Stromal cell of bone marrow (primary cell): ENCODE results near the gene HS6ST3.

Experiments used
- DNase-seq: peaks from one replicate; pipeline ENCODE4 v3.0.0-alpha.2; 2012; ENCODE audit warnings: low read depth

The HS6ST3 gene

GRCh38 chr13:96661612-96662011 is 571.7 kb downstream of the HS6ST3 start:
- DNase-seq, result no peak

DNA sequence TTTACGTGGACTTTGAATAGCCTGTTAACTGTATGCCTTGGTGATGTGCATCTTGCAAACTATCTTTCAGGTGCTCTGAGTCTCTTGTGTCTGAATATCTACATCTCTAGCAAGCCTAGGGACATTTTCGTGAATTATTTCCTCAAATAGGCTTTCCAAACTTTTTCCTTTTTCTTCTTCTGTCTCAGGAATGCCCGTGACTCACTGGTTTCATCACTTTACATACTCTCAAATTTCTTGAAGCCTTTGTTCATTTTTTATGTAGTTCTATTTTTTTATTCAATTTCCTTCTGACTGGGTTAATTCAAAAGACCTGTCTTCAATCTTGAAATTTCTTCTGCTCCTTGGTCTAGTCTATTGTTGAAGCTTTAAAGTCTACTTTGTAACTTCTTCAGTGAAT is 572.1 kb downstream of the HS6ST3 start:
- DNase-seq, result no peak

- no peak for DNase-seq
Observed at GRCh38 chr13:96667294-96668018, 577.5 kb downstream of the HS6ST3 start.

- DNase-seq, result no peak
Observed at GRCh38 chr13:96671073-96671472, 581.2 kb downstream of the HS6ST3 start.

DNA sequence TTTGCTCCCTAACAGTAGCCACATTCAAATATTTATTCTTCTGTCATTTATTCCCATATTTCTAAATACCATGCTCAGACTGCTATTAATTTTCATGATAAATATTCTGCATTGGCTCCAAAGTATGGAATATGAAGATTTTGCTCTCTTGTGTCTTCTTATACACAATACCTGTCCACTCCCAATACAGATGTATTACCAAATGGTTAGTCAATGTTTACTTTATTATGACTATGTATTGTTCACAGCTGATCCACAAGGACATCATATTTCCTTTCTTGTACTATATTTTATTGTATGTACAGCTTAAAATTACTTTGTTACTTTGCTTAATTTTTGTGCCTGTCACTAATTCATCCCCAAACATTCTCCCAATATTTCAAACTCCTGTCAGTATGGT is 582.1 kb downstream of the HS6ST3 start:
- DNase-seq, result no peak

DNA sequence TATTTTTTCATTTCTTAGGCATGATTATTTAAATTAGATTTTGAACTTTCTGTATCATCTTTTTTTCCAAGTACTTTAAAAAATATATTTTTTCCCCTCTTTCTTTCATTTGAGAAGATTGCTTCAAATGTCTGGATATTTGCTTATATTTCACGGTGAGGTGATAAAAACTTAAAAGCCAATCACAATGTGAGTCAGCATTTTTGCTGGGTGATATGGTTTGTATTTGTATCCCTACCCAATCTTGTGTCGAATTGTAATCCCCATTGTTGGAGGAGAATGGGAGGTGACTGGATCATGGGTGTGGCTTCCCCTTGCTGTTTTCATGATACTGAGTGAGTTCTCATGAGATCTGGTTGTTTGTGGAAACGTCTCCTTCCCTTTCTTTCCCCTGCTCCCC is 583.9 kb downstream of the HS6ST3 start:
- no peak for DNase-seq

DNA sequence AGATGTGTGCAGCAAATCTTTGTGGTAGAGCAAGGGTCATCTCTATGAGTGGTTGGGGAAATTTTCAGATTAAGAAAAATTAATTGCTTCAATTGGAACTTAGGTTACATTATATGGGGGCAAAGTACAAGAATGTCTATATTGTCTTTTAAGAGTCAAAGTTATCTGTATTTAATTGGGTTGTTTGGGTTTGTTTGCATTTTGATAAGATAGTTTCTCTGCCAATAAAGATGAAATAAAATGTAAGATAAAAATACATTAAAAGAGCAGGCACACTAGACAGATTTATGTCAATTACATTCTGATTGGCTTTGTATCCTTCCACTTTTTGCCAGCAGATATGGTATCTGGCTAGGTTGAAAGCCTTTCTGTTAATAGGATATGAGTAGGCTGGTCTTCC is 587.1 kb downstream of the HS6ST3 start:
- no peak for DNase-seq

- no peak for DNase-seq
Observed at GRCh38 chr13:96678801-96679200, 588.9 kb downstream of the HS6ST3 start.

DNA sequence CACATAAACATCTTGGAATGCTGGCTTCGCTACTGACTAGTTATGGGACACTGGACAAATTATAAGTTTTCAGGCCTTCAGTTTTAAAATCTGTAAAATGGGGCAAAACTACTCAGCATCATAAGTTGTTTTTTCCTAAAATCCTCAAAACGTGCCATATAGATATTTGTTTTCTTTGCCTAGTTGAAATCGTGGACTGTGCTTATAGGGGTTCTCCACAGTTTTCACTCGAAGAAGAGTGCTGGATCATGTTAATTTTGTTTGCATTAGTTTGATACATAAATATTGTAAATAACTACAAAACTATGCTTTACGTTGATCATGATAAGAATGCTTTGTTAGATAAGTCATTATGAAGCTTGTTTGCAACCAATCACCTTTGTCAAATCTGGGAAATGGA is 591.0 kb downstream of the HS6ST3 start:
- no peak for DNase-seq

- no peak for DNase-seq
Observed at GRCh38 chr13:96681766-96682165, 591.9 kb downstream of the HS6ST3 start.

DNA sequence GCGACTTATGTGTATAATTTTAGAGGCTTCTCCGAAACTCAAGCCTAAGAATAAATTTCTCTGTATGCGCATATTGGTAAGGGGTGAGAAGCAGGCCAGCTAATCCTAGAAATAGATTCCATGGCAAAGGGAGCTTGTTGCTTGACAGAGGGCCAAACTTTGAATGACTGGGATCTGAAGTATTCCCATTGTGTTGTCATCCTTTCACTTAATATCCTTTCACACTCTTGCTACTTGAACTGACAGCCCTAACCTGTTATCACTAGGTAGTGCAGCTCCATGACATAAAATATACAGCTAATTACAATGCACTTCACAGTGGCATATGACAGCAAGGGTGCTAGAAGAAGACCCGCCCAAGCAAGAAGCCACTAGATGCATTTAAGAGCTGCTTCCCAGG is 594.6 kb downstream of the HS6ST3 start:
- DNase-seq, result no peak

DNA sequence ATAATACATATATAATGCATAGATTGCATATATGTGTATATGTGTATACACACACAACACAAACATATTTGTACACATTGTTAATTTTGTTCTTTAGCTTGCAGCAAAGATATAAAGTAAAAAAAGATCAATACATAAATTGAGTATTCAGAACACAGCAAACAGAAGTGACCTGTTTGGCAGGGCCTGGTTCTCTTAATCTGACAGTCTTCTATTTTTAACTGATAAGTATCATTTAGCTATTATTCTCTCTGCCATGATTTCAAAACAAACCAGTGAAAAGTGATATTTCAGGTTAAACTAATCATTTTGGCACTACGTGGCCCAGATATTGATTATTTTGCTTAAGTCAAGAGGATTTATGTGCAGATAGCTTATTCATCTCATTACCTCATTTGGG is 595.0 kb downstream of the HS6ST3 start:
- no peak for DNase-seq

DNA sequence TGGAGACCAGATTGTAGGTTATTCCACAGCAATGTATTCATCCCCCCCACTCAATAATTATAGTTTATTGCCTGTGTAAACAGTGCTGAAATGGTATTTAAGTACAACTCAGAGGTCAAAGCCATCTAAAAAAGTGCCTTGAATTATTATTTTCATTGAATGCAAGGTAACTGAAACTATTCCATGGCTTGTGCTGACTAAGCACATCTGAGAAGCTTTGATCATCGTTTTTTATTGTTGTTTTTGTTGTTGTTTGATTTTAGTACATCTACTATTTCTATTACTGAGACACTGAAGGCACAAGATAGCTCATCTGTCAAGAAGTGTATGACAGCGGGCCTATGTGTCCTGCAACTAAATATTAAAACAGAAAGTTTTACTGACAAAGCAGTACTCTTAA is 596.4 kb downstream of the HS6ST3 start:
- no peak for DNase-seq

DNA sequence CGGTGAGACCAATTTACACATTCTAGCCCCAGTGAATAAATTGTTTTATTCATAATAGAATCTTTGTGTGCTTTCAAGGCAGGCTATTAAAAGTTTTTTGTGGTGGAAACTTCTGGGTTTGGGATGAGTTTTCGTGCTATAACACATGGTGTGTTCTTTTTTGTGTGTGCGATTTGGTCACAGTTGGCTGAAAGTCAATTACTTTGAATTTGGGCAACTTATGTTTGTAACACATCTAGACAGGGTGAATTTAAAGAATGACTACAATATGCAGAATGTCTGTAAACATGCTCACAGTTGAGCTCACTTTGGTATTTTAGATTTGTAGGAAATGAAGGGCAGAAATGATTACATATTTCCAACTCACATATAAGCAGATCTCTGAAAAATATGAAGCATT is 597.3 kb downstream of the HS6ST3 start:
- no peak for DNase-seq

DNA sequence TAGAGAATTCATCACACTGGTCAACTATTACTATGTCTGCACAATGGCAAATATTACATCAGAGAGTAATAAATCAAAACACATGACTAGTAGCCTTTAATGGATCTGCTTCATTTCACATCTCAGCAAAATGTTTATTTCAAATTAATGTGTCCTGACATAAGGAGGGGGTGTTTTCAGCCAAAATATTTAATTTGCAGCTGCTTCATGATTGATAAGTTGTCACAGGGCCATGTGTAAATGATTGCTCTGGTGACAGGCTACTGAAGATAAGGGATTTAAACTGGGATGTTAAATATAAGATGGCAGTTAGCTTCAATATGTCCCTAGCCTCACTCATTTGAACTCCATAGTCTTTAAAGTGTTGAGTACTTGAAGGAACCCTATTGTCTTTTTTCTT is 601.1 kb downstream of the HS6ST3 start:
- DNase-seq, result no peak

GRCh38 chr13:96696389-96696900 is 606.5 kb downstream of the HS6ST3 start:
- no peak for DNase-seq

DNA sequence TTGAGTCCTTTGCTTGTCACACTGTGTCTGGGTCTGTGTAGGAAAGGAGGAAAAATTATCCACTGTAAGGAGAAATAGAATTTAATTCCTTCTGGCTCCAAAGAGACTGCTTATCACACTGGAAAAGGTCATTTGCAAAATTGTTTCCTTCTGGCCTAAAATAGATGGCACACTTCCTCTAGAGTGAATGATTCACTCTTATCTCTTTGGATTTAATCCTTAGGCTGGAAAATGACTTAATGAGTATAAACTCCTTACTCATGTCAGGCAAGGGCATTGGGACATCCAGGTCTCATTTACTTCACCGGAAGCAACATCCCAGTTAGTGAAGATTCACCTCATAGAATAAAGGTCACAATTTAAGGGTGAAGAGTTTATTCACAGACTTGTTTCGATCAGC is 610.8 kb downstream of the HS6ST3 start:
- DNase-seq, result no peak

- DNase-seq, result no peak
Observed at GRCh38 chr13:96707146-96707545, 617.2 kb downstream of the HS6ST3 start.

DNA sequence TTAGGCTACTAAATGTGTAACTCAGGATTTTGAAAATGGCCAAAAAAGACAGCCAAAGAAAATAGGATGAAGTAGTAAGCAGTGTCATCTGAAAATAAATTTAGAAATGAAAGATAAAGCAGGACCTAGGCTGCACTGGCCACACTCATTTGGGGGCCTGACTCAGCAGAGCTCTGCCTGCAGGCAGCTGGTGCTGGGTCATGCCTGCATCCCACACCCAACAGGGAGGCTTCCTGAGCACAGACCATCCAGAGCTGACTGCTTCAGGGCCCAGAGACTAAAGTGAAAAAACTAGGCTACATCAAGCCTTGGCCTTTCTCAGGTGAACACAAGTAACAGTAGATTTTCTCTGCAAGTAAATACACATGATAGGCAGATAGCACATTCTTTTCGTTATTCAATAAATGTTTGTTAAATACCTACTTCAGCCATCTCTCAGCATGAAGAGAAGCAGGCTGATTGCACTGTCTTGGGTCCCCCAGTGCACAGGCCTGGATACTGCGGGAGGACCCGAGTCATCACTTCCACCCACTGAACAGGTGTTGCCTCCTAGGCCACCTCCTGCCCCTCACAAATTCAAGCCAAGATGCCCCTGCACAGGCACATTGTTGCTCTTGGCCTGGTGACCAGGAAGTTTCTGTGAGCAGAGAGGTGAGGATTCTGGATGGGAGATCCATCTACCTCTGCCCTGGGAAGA is 620.4 kb downstream of the HS6ST3 start:
- no peak for DNase-seq

- no peak for DNase-seq
Observed at GRCh38 chr13:96720446-96720845, 630.5 kb downstream of the HS6ST3 start.

- DNase-seq, result no peak
Observed at GRCh38 chr13:96726651-96727050, 636.7 kb downstream of the HS6ST3 start.

GRCh38 chr13:96728463-96728862 is 638.6 kb downstream of the HS6ST3 start:
- no peak for DNase-seq

DNA sequence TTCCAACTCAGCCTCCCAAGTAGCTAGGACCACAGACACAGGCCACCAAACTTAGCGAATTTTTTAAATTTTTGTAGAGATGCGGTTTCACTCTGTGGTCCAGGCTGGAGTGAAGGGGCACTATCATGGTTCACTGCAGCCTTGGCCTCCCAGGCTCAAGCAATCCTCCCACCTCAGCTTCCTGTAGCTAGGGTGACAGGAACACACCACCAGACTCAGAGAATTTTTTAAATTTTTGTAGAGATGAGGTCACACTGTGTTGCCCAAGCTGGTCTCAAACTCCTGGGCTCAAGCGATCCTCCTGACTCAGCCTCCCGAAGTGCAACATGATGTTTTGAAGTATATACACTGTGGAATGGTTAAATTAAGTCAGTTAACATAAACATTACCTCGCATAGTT is 640.8 kb downstream of the HS6ST3 start:
- DNase-seq, result no peak

DNA sequence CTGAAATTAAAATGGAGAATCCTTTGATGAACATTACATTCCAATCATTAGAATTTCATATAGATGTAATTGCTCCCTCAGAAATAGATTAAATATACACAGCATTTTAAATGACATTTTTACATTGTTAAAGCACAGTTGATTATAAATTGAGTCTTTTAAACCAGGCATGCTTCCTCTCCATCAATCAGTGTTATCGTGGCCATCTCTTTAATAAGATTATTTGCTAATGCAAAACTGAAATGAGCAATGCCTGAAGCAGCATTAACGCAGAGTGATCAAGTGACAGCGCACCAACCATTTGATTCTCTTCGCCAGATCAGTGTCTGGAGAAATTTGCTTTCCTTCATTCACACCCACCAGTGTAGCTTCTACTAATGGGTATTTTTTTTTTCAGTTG is 644.6 kb downstream of the HS6ST3 start:
- DNase-seq, result no peak
